SK-N-SH treated with all-trans-retinoic acid at 6 μM for 48 hours (cell line): Measurements from ENCODE around the gene BSPRY.

Experiments used
- ATAC-seq: fragments of 200-7000 bp; cut with Tn5 transposase; 3 replicates; pipeline ENCODE4 v1.9.1; 2020; ENCODE audit warnings: mild to moderate bottlenecking, moderate library complexity
- ARNTL ChIP-seq: fragments of 450-650 bp; formaldehyde crosslinking; IDR thresholded peaks from 2 replicates; pipeline ENCODE4 v1.5.0; 2020; ENCODE audit warnings: low read depth, mild to moderate bottlenecking, moderate library complexity, borderline replicate concordance
- BACH2 ChIP-seq: fragments of 250-450 bp; sonication (Bioruptor Pico); IDR thresholded peaks from 2 replicates; pipeline ENCODE4 v1.9.0; 2021; ENCODE audit warnings: mild to moderate bottlenecking, borderline replicate concordance
- CSDC2 ChIP-seq: fragments of 250-450 bp; sonication (Bioruptor Pico); IDR thresholded peaks from 2 replicates; pipeline ENCODE4 v1.5.0; 2020; ENCODE audit warnings: mild to moderate bottlenecking, moderate library complexity
- CSRNP3 ChIP-seq: fragments of 250-450 bp; sonication (Bioruptor Pico); IDR thresholded peaks from 2 replicates; pipeline ENCODE4 v1.5.1; 2021; ENCODE audit warnings: mild to moderate bottlenecking, moderate library complexity
- ESRRG ChIP-seq: fragments of 250-450 bp; sonication (Bioruptor Pico); IDR thresholded peaks from 2 replicates; pipeline ENCODE4 v1.6.1; 2021; ENCODE audit warnings: mild to moderate bottlenecking
- GLIS3 ChIP-seq: fragments of 250-450 bp; sonication (Bioruptor Pico); IDR thresholded peaks from 2 replicates; pipeline ENCODE4 v1.5.0; 2020; ENCODE audit warnings: mild to moderate bottlenecking, moderate library complexity
- OSR1 ChIP-seq: fragments of 250-450 bp; sonication (Bioruptor Pico); IDR thresholded peaks from 2 replicates; pipeline ENCODE4 v1.8.0; 2022; ENCODE audit warnings: moderate library complexity, mild to moderate bottlenecking, inconsistent platforms
- POU6F1 ChIP-seq: fragments of 250-450 bp; sonication (Bioruptor Pico); IDR thresholded peaks from 2 replicates; pipeline ENCODE4 v1.8.0; 2021; ENCODE audit warnings: low read depth, mild to moderate bottlenecking, moderate library complexity, borderline replicate concordance
- PPARA ChIP-seq: fragments of 250-450 bp; sonication (Bioruptor Pico); IDR thresholded peaks from 2 replicates; pipeline ENCODE4 v1.5.0; 2020; ENCODE audit warnings: mild to moderate bottlenecking, borderline replicate concordance
- RARB ChIP-seq: fragments of 250-450 bp; sonication (Bioruptor Pico); IDR thresholded peaks from 2 replicates; pipeline ENCODE4 v1.8.0; 2021; ENCODE audit warnings: mild to moderate bottlenecking, moderate library complexity
- SNAI2 ChIP-seq: fragments of 250-450 bp; sonication (Bioruptor Pico); IDR thresholded peaks from 2 replicates; pipeline ENCODE4 v1.5.0; 2020; ENCODE audit warnings: mild to moderate bottlenecking, moderate library complexity
- TCF4 ChIP-seq: fragments of 250-450 bp; sonication (Bioruptor Pico); IDR thresholded peaks from 2 replicates; pipeline ENCODE4 v1.8.0; 2021; ENCODE audit warnings: mild to moderate bottlenecking, moderate library complexity, borderline replicate concordance
- TOX ChIP-seq: fragments of 250-450 bp; sonication (Bioruptor Pico); IDR thresholded peaks from 2 replicates; pipeline ENCODE4 v1.8.0; 2021; ENCODE audit warnings: mild to moderate bottlenecking, moderate library complexity, borderline replicate concordance
- TSHZ2 ChIP-seq: fragments of 250-450 bp; sonication (Bioruptor Pico); IDR thresholded peaks from 2 replicates; pipeline ENCODE4 v1.5.0; 2020; ENCODE audit warnings: mild to moderate bottlenecking, moderate library complexity
- ZC3H10 ChIP-seq: fragments of 250-450 bp; sonication (Bioruptor Pico); IDR thresholded peaks from 2 replicates; pipeline ENCODE4 v1.5.1; 2021; ENCODE audit warnings: mild to moderate bottlenecking, moderate library complexity
- ZFP3 ChIP-seq: fragments of 250-450 bp; sonication (Bioruptor Pico); IDR thresholded peaks from 2 replicates; pipeline ENCODE4 v1.5.0; 2020; ENCODE audit warnings: mild to moderate bottlenecking, moderate library complexity
- ZFP30 ChIP-seq: fragments of 450-650 bp; formaldehyde crosslinking; IDR thresholded peaks from 2 replicates; pipeline ENCODE4 v1.5.0; 2022; ENCODE audit warnings: mild to moderate bottlenecking, moderate library complexity
- ZNF565 ChIP-seq: fragments of 450-650 bp; formaldehyde crosslinking; conservative IDR thresholded peaks from 2 replicates; pipeline ENCODE4 v1.5.0; 2020; ENCODE audit warnings: low read depth, mild to moderate bottlenecking, moderate library complexity
- ZNF70 ChIP-seq: fragments of 450-650 bp; formaldehyde crosslinking; IDR thresholded peaks from 2 replicates; pipeline ENCODE4 v1.5.0; 2020; ENCODE audit warnings: mild to moderate bottlenecking, moderate library complexity
- ZNF8 ChIP-seq: fragments of 450-650 bp; formaldehyde crosslinking; IDR thresholded peaks from 2 replicates; pipeline ENCODE4 v1.5.0; 2020; ENCODE audit warnings: mild to moderate bottlenecking, moderate library complexity

The BSPRY gene

GRCh38 chr9:113397203-113397631 is 47.9 kb downstream of the BSPRY start:
- no peak for ATAC-seq
- TF ChIP-seq PPARA (CRISPR knock-in tag), result no peak
- TF ChIP-seq POU6F1, result no peak
- TF ChIP-seq ZC3H10 (CRISPR knock-in tag), result no peak
- TF ChIP-seq ZNF8, result no peak
- no peak for TF ChIP-seq TOX

GRCh38 chr9:113398796-113399195 is 49.5 kb downstream of the BSPRY start:
- no peak for ATAC-seq
- TF ChIP-seq ESRRG (CRISPR knock-in tag) (no peak), ZC3H10 (CRISPR knock-in tag) (no peak), CSRNP3 (CRISPR knock-in tag) (no peak), TSHZ2 (CRISPR knock-in tag) (no peak), ZFP3 (no peak), ZFP30 (CRISPR knock-in tag) (no peak), GLIS3 (CRISPR knock-in tag) (no peak), CSDC2 (CRISPR knock-in tag) (no peak), OSR1 (no peak), ARNTL (no peak), ZNF70 (no peak), RARB (no peak), TCF4 (CRISPR knock-in tag) (no peak), BACH2 (no peak), SNAI2 (CRISPR knock-in tag) (no peak), ZNF8 (no peak)

- TF ChIP-seq GLIS3 (CRISPR knock-in tag), result no peak
- TF ChIP-seq ARNTL, result no peak
- no peak for TF ChIP-seq ZNF565 (CRISPR knock-in tag)
- TF ChIP-seq TSHZ2 (CRISPR knock-in tag), result no peak
- ATAC-seq, result no peak
Measured at GRCh38 chr9:113399646-113400200, 50.4 kb downstream of the BSPRY start.

GRCh38 chr9:113401027-113401792 is 51.9 kb downstream of the BSPRY start, which contains the start of gene ALAD:
Gene ALAD (minus strand): TSS chr9:113401284. CDS start chr9:113393559, 7,725 bp downstream.
- peak; percentile 97 for ATAC-seq
- TF ChIP-seq ZNF70 (peak; percentile 10; the same call in 1 of the 2 replicates), ZC3H10 (CRISPR knock-in tag) (no peak)
